Right ventricle myocardium superior (tissue), 1 donor: ENCODE measurements around the gene LRRC8C. TPM values are rescaled to one million over a fixed set of nuclear protein-coding genes. Genes with fewer than 3 reads are reported as not detected.
A peak's percentile ranks its signal among the peaks of the same experiment; 100 is the strongest.

Experiments
- ATAC-seq: fragments of 200-7000 bp; cut with Tn5 transposase; one replicate; pipeline ENCODE4 v1.9.1; 2020; ENCODE audit warnings: mild to moderate bottlenecking; ENCODE audit not compliant: poor library complexity
- DNase-seq: peaks from one replicate; pipeline ENCODE4 v3.0.0-alpha.2; 2020
- intact Hi-C: fragments of 100-400 bp; cut with DNase I; formaldehyde crosslinking; loops from one replicate; pipeline ENCODE4 v1.11.2; 2022
- total RNA-seq: library from RNA; stranded (reverse); fragmentation: NEBNext Ultra II Directional; extraction: Animal tissue kit (Norgen Biotek cat#: 25700); gene quantifications from one replicate; pipeline ENCODE4 v1.2.1, GENCODE V29; 2021
- donor health status: DM: no; HTN: yes; CAD: no; lungs with severe emphysema.

The LRRC8C gene
- total RNA-seq, 1 donor from 2014 or later: 5.9 TPM

GRCh38 chr1:89712420-89712819 lies 79.5 kb downstream of the LRRC8C start:
- intact Hi-C loops: no loop called here
- ATAC-seq: no peak
- no peak for DNase-seq

GRCh38 chr1:89715677-89716076 lies 82.8 kb downstream of the LRRC8C start:
- DNase-seq (no peak), ATAC-seq (no peak)
- intact Hi-C loops: no loop called here

GRCh38 chr1:89719502-89720306 lies 86.8 kb downstream of the LRRC8C start:
- no peak for DNase-seq
- peak; percentile 39 for ATAC-seq
- intact Hi-C loops: no loop called here

- intact Hi-C loops: no loop called here
- ATAC-seq (no peak), DNase-seq (no peak)
Measured at GRCh38 chr1:89720839-89721238, 87.9 kb downstream of the LRRC8C start.

- ATAC-seq (no peak), DNase-seq (no peak)
- intact Hi-C loops: no loop called here
Measured at GRCh38 chr1:89721351-89721750, 88.4 kb downstream of the LRRC8C start.

- DNase-seq (no peak), ATAC-seq (no peak)
- intact Hi-C loops: no loop called here
Measured at GRCh38 chr1:89723144-89723543, 90.2 kb downstream of the LRRC8C start.

- DNase-seq (peak; percentile 66), ATAC-seq (peak; percentile 78)
- intact Hi-C loops: no loop called here
Measured at GRCh38 chr1:89723863-89724262, 90.9 kb downstream of the LRRC8C start.

- DNase-seq (peak; percentile 43), ATAC-seq (peak; percentile 62)
- intact Hi-C loops: no loop called here
Measured at GRCh38 chr1:89724369-89725010, 91.6 kb downstream of the LRRC8C start.

GRCh38 chr1:89725011-89725370 lies 92.1 kb downstream of the LRRC8C start:
- ATAC-seq (no peak), DNase-seq (peak; percentile 61)
- intact Hi-C loops: no loop called here

GRCh38 chr1:89725631-89726030 lies 92.7 kb downstream of the LRRC8C start:
- DNase-seq (no peak), ATAC-seq (no peak)
- intact Hi-C loops: no loop called here

GRCh38 chr1:89727517-89728312 lies 94.8 kb downstream of the LRRC8C start:
- DNase-seq: no peak
- intact Hi-C loops: no loop called here
- ATAC-seq: no peak

- ATAC-seq: no peak
Measured at GRCh38 chr1:89728381-89728780, 95.5 kb downstream of the LRRC8C start.

GRCh38 chr1:89732206-89732605 lies 99.3 kb downstream of the LRRC8C start:
- no peak for DNase-seq
- intact Hi-C loops: no loop called here
- ATAC-seq: no peak

More at GRCh38 chr1:89728381-89728780, 95.5 kb downstream of the LRRC8C start:
- intact Hi-C loops: no loop called here
- no peak for DNase-seq

- DNase-seq (no peak), ATAC-seq (no peak)
- intact Hi-C loops: no loop called here
Measured at GRCh38 chr1:89732643-89733222, 99.8 kb downstream of the LRRC8C start.

- ATAC-seq (no peak), DNase-seq (no peak)
- intact Hi-C loops: no loop called here
Measured at GRCh38 chr1:89733748-89734147, 100.8 kb downstream of the LRRC8C start.

- intact Hi-C loops: no loop called here
- DNase-seq (no peak), ATAC-seq (no peak)
Measured at GRCh38 chr1:89734442-89734841, 101.5 kb downstream of the LRRC8C start.

- intact Hi-C loops: no loop called here
- no peak for ATAC-seq
Measured at GRCh38 chr1:89735479-89735878, 102.6 kb downstream of the LRRC8C start.

GRCh38 chr1:89736937-89737733 lies 104.2 kb downstream of the LRRC8C start:
- ATAC-seq: no peak
- intact Hi-C loops: no loop called here
- no peak for DNase-seq

More at GRCh38 chr1:89735479-89735878, 102.6 kb downstream of the LRRC8C start:
- no peak for DNase-seq
